Fibroblast of skin of back (primary cell): ENCODE results near the gene ADNP2.

Source experiments
- DNase-seq: peaks from one replicate; pipeline ENCODE4 v3.0.0-alpha.2; 2013

ADNP2 gene

DNA sequence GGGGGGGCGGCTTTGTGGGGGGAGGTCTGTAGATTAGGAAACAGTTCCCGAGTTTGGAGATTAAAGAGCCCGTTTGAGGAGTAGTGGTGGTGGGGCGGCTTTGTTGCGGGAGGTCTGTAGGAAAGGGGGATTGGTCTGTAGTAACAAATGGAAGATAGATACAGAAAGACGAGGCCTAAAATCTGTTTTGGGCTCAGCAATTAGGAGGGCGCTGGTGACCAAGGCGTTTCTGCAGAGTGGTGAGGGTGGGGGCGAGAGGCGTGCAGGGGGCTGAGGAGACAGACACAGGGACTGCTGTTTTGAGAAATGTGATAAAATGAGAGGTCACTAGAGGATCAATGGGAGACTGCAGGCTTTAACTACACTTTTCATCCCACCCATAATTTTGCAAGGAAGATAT, 1.6 kb upstream of the ADNP2 start:
- DNase-seq = no peak

DNA sequence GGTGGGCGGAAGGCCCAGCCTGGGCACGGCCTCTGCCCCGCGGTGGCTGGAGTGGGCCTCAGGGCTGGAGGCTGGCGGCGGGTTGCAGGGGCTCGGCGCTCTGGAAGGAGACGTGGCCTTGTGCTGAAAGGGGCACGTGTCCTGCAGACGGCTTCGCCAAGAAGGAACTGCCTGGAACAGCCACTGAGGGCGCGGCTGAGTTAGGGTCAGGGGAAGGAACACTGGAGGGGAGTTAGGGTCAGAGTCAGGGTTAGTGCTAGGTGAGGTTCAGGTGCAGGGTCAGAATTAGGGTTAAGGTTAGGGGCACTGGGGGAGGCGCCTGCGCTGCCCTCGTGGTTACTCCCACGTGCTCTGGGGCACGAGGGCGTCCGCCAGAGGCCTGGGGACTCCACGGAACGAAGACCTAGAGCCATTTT, 933 bp upstream of the ADNP2 start:
- DNase-seq = no peak

DNA sequence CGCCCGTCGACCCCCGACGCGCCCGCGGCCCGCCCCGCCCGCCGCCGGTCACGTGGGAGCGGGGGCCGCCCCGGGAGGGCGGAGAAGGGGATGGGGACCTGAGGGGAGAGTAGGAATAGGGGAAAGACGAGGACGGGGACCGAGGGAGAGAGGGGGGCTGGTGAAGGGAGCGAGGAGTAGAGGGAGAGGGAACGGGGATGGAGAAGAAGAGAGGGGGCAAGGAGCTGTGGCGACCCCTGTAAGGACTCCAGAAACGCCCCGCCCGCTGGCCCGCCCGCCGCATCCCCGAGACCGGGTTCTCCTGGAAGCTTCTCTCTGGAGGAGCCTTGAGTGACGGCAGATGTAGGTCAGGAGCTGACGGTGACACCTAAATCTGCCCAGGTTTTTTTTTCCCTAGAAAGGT, 615 bp downstream of the ADNP2 start:
- peak; percentile 43 for DNase-seq

DNA sequence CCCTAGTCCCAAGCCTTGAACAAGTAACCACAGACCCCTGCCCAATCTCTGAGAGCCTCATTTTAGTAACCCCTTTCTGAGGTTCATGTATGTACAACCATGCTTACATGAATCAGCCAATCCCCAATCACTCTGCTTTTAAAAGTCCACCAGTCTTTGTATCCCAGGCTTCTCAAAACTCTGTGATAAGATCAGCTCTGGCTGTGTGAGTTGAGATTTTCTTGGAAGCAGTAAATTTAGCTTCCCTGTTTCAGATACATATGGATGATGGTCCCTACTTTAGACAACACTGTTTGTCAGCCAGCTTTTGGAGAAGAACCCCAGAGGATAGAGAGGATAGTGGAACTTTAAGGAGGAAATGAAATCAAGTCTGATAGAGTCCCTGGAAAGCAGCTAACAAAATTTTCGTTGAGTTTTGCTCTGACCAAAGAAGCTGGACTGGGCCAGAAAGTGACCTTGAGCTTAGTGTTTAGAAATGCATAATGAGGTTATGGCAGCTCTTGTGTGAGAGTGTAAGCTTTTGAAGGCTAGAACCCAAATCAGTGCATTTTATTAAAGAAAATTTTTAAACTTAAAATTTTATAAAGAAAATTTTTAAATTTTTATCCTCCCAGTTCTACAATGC, 3.7 kb downstream of the ADNP2 start:
- no peak for DNase-seq

DNA sequence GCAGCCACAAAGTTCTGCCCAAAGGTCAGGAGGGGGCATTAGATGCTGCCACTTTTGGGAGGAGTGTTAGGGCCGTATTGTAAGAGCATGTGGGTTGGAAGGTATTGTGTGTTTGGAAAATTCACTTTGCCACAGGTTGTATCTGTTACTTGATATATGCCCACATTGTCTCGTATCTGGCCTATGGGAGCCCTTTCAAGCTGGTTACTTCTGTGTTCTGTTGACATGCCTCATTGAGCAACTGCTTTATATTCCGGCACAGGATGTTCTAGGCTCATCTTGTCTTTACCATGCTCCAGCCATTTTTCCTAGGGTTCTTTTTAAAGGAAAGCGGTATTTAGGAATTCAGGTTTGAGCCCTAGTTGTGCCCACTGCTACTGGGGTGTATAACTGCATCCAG, 6.0 kb downstream of the ADNP2 start:
- no peak for DNase-seq

DNA sequence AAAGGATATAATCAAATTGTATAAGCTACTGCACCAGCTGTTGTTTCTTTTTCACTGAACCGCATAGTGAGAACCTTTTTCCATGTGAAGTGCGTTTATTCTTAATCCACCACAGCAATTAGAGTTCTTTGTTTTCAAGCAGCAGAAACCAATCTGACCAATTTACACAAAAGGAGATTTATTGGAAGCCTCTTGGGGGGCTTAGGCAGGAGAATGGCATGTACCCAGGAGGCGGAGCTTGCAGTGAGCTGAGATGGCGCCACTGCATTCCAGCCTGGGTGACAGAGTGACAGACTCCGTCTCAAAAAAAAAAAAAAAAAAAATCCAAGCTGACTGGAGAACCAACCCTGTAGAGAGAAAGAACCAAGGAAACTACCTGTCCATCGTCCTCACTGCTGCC, 10.0 kb downstream of the ADNP2 start:
- peak; percentile 8 for DNase-seq

DNA sequence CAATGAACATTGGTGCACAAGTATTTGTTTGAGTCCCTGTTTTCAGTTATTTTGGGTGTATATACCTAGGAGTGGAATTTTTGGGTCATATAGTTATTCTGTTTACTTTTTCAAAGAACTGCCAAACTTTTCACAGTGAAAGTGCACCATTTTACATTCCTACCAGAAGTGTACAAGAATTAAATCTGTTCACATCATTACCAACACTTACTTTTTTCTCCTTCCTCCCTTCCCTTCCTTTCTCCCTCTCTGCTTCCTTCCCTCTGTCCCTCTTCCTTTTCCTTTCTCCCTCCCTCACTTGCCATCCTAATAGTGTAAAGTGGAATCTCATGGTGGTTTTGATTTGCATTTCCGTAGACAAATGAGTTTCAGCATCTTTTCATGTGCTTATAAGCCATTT, 11.9 kb downstream of the ADNP2 start:
- no peak for DNase-seq

DNA sequence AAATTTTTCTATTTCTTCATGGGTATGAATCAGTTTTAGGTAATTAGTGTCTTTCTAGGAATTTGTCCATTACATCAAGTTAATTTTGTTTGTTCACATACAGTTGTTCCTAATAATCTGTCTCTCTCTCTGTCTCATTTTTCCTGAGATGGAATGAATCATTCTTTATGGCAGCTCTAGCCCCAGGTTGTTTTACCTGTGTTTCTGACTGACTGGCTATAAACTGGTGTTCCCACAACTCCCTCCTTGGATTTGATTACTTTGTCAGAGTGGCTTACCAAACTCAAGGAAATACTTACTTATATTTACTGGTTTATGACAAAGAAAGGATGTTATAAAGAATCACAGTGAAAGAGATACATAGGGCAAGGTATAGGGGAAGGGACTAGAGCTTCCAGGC, 15.1 kb downstream of the ADNP2 start:
- no peak for DNase-seq

DNA sequence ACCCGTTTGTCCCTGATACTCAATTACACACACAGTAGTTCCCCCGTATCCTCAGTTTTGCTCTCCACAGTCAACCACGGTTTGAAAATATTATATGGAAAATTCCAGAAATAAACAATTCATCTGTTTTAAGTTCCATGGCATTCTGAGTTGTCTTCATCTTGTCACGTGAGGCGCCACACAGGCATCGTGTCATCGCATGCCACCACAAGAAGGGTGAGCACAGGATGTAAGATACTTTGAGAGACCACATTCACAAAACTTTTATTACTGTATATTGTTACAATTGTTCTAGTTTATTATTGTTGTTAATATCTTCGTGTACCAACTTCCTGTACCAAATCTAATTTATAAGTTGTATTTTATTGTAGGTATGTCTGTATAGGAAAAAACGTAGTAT, 17.7 kb downstream of the ADNP2 start:
- no peak for DNase-seq

DNA sequence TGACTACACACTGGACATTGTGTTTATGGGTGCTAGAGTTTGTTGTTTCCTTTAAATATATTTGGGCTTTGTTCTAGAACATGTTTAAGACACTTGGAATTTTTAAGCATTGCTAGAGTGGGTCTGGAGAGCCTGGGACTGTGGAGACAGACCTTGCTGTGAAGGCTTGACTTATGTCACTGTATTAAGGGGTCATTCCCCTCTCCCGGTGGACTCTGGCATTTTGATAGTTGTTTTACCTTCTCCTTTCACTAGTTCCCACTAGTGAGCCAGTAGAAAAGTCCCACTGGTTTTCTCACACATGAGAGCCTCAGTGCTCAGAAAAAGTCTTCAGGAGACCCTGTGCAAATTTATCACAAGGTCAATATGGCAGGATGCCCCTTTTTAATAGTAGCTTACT, 18.6 kb downstream of the ADNP2 start:
- no peak for DNase-seq

DNA sequence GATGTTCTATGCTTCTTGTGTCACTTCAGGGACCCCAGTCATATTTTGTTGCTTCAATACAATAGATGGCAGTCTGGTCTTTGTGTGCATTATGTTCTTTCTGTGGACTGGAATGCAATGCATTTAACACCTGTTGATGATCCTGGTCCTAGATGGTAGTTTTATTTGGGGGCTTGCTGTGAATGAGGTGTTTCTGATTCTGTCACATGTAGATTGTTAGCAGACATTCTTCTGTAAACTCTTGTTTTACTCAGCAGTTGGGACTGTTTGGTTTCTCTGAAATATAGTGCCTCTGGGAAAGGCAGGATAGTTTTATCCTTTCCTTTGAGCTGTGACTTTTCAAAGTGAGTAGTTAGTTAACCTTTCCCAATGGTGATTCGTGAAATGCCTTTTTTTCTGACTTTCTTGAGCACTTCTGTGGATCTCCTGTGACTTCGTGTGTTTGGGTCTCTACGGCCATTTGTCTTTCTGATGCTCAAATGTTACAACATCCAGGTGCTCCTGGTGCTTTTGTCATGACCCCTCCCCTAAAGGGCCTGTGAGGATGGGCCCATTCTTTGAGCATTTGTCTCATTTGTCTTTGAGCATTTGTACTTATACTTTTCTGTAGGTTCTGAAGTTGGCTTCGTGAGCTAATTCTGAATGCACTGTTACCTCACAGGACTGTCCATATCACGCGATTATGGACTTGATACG, 20.8 kb downstream of the ADNP2 start:
- DNase-seq = no peak

DNA sequence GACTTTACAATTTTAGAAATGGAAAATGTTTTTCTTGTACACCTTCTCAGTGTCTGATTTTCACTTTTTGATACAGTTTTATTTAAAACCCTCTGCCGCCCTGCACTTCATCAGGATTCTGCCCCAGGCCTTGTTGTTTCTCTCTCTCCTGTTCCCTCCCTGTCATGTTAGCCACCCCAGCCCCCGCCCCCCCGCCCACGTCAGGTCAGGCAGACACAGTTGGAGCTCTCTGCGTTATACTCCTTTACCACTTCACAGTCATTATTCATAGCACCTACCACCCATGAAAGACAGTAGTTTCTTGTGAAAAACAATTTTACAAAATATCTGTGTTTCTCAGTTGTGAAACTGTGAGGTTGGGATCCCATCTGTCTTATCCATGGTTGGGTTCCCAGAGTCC, 21.5 kb downstream of the ADNP2 start:
- DNase-seq = no peak

DNA sequence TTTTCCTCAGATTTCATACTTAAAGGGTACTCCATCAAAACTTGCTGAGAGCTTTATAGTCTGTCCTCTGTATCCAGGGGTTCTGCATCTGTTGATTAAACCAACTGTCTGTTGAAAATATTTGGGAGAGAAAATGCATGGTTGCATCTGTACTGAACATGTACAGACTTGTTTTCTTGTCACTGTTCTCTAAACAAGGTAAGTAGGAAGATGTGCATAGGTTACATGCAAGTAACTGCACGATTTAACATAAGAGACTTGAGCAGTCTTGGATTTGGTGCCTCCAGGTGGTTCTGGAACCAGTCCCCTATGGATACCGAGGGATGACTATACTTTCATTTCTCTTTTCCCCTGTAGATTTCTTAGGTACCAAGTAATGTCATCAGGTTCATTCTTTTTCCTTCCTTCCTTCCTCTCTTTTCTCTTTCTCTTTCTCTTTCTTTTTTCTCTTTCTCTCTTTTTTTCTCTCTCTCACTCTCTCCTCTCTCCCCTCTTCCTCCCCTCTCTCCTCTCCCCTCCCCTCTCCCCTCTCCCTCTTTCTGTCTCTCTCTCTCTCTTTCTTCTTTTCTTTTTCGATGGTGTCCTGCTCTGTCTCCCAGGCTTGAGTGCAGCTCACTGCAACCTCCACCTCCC, 23.2 kb downstream of the ADNP2 start:
- DNase-seq = no peak

DNA sequence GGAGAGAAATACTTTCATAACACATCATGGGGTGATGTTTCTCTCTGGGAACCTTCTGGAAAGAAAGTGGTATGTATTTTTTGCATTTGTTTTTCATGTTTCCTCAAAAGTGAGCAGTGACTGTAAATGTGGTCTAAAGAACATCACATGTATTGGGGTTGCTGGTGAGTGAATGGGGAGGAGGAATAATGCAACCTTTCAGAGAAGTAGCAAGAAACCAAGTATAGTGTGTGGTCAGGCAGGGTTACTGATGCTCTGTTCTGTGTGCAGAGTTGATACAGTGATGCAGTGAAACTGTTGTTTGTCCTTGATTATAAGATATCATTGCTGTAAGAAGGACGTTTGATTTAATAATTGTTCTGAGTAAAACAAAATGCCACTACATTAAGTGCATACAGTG, 24.1 kb downstream of the ADNP2 start:
- no peak for DNase-seq

DNA sequence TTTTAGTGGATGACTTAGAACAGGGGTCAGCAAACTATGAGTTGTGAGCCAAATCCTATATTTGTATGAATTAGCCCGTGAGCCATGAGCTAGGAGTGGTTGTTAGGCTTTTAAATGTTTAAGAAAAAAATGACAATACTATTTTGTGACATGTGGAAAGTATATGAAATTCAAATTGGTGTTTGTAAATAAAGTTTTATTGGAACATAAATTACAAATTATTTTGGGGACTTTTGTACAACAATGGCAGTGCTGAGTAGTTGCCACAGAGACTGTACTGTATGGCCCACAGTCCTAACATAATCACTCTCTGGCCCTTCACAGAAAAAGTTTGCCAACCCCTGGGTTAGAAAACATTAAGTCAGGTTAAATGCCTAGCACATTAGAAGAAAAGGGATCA, 26.1 kb downstream of the ADNP2 start:
- no peak for DNase-seq

DNA sequence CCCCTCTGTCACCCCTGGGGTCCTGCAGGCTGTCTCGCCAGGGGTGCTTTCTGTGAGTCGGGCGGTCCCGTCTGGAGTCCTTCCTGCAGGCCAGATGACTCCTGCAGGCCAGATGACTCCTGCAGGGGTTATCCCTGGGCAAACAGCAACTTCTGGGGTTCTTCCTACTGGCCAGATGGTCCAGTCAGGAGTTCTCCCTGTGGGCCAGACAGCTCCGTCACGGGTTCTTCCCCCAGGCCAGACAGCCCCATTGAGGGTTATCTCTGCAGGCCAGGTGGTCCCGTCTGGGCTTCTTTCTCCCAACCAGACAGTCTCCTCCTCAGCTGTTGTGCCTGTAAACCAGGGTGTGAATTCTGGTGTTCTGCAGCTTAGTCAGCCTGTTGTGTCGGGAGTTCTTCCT, 27.6 kb downstream of the ADNP2 start:
- DNase-seq = no peak

DNA sequence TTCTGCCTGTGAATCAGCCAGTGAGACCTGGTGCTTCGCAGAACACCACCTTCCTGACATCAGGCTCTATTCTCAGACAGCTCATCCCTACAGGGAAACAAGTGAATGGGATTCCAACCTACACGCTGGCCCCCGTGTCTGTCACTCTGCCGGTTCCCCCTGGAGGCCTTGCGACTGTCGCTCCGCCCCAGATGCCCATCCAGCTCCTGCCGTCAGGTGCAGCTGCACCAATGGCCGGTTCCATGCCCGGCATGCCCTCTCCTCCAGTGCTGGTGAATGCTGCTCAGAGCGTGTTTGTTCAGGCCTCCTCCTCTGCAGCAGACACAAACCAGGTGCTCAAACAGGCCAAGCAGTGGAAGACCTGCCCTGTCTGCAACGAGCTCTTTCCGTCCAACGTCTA, 28.1 kb downstream of the ADNP2 start:
- no peak for DNase-seq

DNA sequence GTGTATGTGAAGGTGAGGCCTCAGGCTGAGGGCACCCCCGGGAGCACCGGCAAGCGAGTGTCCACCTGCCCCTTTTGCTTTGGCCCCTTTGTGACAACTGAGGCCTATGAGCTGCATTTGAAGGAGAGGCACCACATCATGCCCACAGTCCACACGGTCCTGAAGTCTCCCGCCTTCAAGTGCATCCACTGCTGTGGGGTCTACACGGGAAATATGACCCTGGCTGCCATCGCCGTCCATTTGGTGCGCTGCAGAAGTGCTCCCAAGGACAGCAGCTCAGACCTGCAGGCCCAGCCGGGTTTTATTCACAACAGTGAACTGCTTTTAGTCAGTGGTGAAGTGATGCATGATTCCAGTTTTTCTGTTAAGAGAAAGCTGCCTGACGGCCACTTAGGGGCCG, 28.9 kb downstream of the ADNP2 start:
- DNase-seq = no peak

DNA sequence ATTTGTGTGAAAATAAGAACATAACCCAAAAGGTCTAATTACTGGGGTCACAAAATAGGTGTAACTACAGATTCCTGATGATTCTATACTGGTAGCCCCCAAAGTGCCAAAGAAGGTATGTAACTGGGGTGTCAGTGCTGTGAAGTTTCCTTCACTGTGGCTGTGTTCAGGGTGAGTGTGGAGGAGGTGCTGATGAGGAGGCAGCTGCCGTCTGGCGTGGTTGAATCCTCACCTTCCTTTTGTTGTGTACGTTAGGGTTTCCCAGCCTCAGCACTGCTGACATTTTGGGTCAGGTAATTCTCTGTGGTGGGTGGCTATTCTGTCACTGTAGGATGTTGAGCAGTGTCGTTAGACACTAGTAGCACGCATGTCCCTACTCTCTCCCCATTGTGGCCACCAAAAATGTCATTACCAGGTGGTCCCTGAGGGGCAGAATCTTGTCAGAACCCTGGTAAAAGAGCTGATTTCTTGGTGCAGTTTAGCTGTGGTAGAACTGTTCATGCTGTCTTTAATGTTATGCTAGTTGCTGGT, 31.5 kb downstream of the ADNP2 start:
- no peak for DNase-seq

DNA sequence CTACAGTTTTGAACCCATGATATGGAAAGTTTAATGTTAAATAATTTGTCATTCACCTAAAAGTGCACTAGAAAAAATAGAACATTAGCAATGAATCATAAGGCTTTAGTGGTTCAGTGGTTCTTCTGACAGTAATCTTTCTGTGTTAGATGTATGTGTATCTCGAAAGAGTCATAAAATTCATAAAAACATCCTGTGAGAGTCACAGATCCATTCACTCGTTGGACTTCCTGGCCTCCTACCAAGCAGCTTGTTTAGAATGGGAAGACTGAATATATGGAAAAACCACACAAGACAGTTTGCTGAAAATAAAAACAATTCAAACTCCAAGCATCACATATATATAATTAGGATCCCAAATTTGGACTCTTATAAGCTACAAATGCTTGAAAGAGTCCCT, 34.8 kb downstream of the ADNP2 start:
- DNase-seq = peak; percentile 40

DNA sequence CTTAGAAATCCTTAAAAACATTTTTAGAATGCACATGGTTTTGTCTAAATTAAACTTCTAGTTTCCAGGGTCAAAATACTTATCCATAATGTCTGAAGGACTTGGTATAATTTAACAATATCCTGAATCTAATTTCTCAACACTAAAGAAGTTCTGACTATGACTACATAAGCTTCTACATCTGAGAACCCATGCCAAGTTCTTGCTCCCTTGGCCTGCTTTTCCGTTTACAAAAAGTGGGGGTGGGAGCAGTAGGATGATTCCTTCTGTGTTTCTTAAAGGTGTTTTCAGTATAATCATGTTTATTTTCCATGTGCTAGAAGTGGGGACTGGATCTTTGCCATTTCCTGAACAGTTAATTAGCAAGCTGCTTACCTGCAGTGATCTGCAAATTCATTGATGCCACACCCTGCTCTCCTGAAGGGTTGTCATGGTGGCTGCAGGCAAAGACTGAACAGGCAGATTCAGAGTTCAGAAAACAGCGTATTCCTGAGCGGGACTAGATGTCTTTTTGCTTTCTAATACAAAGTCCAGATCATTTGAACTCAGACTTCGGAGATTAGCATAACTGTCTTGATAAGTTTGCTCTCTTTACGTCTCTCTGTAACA, 36.2 kb downstream of the ADNP2 start:
- DNase-seq = no peak

DNA sequence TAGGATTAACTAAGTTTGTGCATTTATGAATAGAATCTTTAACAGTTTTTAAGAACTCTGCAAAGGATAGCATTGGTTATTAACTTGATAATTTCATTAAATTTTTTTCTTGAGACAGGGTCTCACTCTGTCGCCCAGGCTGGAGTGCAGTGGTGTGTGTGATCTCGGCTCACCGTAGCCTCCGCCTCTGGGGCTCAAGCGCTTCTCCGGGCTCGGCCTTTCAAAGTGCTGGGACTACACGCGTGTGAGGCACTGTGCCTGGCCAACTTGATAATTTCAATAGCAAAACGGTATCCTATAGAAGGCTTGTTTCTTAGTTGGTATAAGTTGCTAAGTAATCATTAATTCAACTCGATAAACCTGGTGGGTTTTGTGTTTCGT, 38.0 kb downstream of the ADNP2 start:
- no peak for DNase-seq

DNA sequence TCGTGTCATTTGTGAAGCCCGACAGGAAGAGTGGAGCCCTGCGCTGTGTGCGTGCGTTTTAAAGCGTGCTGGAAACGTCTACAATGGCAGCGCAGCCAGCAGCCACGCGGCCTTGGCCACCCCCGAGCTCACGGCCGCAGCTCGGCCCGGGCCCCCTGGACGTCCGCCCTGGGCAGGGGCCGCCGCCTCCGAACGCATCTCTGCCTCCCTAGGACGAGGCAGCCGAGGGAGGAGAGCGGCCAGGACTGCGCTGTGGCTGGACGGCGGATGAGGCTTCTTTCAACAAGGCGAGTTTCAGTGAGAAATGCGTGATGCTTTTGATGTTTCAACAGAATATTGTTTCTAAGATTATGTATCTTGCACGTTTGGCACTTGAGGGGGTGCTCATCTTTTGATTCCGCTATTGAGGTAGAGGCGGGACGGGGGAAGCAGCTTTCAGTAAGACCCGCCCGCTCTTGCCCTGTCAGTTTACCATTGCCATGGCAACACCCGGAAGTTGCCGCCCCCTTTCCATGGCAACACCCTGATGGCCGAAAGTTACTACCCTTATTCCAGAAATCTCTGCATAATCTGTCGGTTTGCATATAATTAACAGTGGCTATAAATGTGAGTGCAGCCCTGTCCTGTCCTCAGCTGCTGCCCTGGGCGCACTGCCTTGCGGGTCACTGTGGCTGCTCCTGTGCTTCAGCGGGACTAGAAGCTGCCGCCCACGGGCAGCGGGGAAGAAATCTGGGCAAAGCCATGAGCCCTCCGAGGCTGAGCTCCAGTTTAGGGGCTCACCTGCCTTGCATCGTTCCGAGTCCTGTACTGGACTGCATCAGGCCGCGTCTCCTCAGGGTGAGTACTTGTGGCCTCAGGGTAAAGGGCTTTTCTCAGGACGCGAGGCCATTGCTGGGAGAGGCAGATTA, 38.6 kb downstream of the ADNP2 start:
- peak; percentile 80 for DNase-seq
